AG04450 (cell line): ENCODE measurements around the gene TEX52. TPM values are rescaled to one million over a fixed set of nuclear protein-coding genes. Genes with fewer than 3 reads are reported as not detected.
A peak's percentile ranks its signal among the peaks of the same experiment; 100 is the strongest.

Experiments
- CTCF ChIA-PET: fragments of 300-600, 350-600 bp; formaldehyde crosslinking; extraction: SDS; loops from one replicate; lab custom pipeline; 2022; ENCODE audit warnings: antibody characterized with exemption, inconsistent platforms; lab: Charles Lee
- POLR2A ChIA-PET: fragments of 350-600 bp; formaldehyde crosslinking; extraction: SDS; loops from one replicate; lab custom pipeline; 2021; ENCODE audit warnings: antibody characterized with exemption, inconsistent platforms; lab: Yijun Ruan, JAX
- DNase-seq: peaks from one replicate; pipeline ENCODE4 v3.0.0-alpha.2; 2011; ENCODE audit warnings: low read depth, low spot score
- H3K27ac ChIP-seq: one replicate; pipeline ENCODE4 v1.5.1; 2012; ENCODE audit warnings: low read depth, low read length, control low read depth
- H3K27me3 ChIP-seq: one replicate; pipeline ENCODE4 v1.6.0; 2012; ENCODE audit warnings: low read length; ENCODE audit not compliant: control insufficient read depth, insufficient read depth
- H3K4me3 ChIP-seq: 2 replicates; pipeline ENCODE4 v1.5.1; 2011; ENCODE audit warnings: mild to moderate bottlenecking, low read depth, low read length, control low read depth
- H3K9me3 ChIP-seq: 2 replicates; pipeline ENCODE4 v1.5.1; 2012; ENCODE audit warnings: low read length; ENCODE audit not compliant: control insufficient read depth, insufficient read depth
- polyA plus RNA-seq: library from polyadenylated mRNA; depleted of rRNA; stranded (reverse); fragments of >200 nt; gene quantifications from 2 replicates; pipeline ENCODE4 v1.2.3, GENCODE V29; 2011
- TF ChIP-seq, protein P1 (sequence below): IDR thresholded peaks from 2 replicates; pipeline ENCODE4 v1.5.1; 2011; ENCODE audit warnings: low read depth, low read length, control low read depth, inconsistent platforms

TEX52 gene
- polyA plus RNA-seq, 1 experiment: not detected

DNA sequence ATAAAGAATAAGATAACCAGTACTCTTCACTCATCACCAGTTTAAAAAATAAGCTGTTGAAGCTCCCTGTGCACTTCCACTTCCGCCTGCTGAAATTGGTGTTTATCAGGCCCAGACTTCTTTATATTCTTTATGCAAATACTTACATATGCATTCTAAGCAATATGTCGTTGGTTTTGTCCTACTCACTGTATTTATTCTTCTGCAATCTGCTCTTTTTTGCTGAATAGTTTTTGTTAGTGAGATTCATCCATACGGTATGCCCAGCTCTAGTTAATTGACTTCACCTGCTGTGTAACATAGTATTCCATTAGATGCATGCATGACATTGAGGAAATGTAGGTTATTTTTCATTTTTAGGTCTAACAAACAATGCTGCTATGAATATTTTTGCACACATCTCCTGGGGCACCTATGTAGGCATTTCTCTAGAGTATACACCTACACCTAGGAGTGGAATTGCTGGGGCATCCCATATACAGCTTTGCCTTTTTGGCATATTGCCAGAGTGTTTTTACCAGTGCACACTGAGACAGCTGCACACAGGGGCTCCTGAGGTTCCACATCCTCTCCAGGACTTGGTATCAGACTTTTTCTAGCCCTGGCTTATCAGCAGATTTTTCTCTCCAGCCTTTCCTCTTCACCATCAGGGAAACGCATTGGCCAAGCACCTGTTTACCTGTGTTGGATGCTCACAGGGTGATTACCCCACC, 21.0 kb downstream of the TEX52 start:
- Histone ChIP-seq H3K27ac (no peak overlapping the region), H3K27me3 (no peaks in the 10 kb centered on the region), H3K4me3 (no peak overlapping the region), H3K9me3 (no peaks in the 10 kb centered on the region)
- no peak for DNase-seq
- CTCF ChIA-PET: interaction anchor here (0.7 to 1.3 kb wide), 4 partner anchors 10 to 206 kb away, joined by 3 to 6 read pairs (median 4); no protein-coding TSS in a partner anchor
- TF ChIP-seq, protein P1, sequence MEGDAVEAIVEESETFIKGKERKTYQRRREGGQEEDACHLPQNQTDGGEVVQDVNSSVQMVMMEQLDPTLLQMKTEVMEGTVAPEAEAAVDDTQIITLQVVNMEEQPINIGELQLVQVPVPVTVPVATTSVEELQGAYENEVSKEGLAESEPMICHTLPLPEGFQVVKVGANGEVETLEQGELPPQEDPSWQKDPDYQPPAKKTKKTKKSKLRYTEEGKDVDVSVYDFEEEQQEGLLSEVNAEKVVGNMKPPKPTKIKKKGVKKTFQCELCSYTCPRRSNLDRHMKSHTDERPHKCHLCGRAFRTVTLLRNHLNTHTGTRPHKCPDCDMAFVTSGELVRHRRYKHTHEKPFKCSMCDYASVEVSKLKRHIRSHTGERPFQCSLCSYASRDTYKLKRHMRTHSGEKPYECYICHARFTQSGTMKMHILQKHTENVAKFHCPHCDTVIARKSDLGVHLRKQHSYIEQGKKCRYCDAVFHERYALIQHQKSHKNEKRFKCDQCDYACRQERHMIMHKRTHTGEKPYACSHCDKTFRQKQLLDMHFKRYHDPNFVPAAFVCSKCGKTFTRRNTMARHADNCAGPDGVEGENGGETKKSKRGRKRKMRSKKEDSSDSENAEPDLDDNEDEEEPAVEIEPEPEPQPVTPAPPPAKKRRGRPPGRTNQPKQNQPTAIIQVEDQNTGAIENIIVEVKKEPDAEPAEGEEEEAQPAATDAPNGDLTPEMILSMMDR: no peak
- POLR2A ChIA-PET: interaction anchor here (0.6 kb wide), 1 partner anchor 15 kb away, joined by 3 read pairs; no protein-coding TSS in a partner anchor

DNA sequence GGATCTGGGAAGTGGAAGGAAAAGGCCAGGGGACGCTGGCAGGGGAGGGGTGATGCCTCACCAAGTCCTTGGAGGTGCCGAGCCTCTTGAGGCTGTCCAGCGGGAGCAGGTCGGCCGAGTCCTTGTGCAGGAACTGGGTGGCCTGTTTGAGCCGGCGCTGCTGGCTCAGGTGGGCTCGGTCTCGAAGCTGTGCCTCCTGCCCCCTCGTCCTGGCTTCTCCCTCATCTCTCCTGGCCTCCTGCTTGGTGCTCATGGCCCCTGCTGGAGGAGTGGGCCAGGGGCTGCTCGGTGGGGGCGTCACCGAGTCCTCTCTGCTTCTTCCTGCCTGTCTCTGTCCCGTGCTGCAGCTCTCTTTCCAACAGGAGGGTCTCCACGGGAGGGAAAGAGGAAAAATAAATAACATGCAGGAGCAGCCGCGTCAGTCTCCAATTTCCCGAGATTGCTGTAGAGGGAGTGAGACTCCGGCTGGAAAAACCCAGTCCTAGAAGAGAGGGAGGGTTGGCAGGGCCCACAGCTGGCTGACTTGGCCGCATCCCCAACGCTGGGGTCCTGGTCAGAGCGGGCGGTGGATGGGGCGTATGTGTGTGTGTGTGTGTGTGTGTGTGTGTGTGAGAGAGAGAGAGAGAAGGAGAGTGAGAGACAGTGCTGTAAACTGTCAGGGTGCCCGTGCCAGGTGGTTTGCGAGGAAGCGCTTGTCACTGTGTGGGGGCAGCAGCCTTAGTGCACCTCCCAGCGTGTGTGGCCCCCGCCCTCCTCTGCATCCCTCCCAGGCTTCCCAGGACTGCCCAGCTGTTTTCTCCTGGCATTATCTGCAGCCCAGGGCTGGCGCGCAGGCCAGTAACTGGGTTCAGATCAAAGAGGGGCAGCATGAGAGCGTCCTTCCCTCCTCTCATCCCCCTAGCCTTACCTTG, 22.0 kb downstream of the TEX52 start, which contains the start of gene NRIP2:
NRIP2 (minus strand) TSS at position 455 of the 911 bp plus-strand sequence; CDS start at position 403, 52 bp downstream.
- no peak for DNase-seq
- H3K9me3 ChIP-seq: no peaks in the 10 kb centered on the region

DNA sequence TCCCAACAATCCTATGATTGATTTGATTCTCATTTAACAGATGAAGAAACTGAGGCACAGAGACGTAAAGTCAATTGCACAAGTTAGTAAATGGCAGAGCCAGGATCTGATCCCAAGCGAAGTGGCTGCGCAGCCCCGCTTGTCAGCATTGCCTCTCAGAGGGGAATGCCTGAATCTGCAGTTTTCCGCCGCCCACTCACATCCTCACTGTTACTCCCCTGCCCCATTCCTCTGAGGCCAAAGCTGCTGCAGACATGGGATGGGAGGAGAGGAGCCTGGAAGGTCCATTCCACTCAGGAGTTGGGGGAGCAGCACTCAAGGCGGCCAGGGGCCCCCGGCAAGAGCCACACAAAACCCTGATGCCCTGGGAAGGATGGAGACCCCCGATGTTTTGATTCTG, 23.0 kb downstream of the TEX52 start:
- Histone ChIP-seq H3K4me3 (no peak overlapping the region), H3K27ac (no peak overlapping the region), H3K9me3 (no peaks in the 10 kb centered on the region), H3K27me3 (no peaks in the 10 kb centered on the region)
- no peak for DNase-seq
- TF ChIP-seq, protein P1: no peak
- ChIA-PET CTCF (interaction anchor here (1.6 to 2.7 kb wide), 4 partner anchors 12 to 208 kb away, joined by 4 to 9 read pairs (median 6); no protein-coding TSS in a partner anchor), POLR2A (no interaction called here)

More for the DNA sequence above, 22.0 kb downstream of the TEX52 start, which contains the start of gene NRIP2:
- TF ChIP-seq, protein P1: peak; percentile 37
- Histone ChIP-seq H3K27me3 (no peaks in the 10 kb centered on the region), H3K27ac (peak within 1 kb of the TSS; percentile 31), H3K4me3 (peak within 1 kb of the TSS; percentile 23)
- CTCF ChIA-PET: interaction anchor here (0.6 to 2.3 kb wide), 8 partner anchors 11 to 207 kb away, joined by 3 to 6 read pairs (median 4); no protein-coding TSS in a partner anchor
- POLR2A ChIA-PET: interaction anchor here (0.7 to 0.8 kb wide), 3 partner anchors 11 to 37 kb away, joined by 3 to 4 read pairs (median 4); no protein-coding TSS in a partner anchor

DNA sequence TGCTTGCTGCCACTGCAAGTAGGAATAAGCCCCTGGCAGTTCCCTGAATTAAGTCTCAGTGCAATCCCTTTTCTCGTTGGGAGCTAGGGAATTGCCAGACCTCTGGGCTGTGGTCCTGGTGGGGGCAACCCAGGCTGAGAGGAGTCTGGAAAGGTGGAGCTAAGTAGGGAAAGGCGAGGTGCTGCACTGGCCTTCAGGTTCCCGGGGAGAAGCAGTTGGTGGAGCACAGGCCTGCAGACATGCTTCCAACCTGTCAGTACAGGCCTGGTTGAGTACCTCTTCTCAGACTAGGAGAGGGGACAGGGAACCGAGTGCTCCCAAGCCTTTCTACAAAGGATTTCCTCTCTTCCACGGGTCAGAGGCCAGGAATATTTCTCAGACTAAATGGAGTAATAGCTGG, 23.5 kb downstream of the TEX52 start:
- Histone ChIP-seq H3K27ac (no peak overlapping the region), H3K4me3 (no peak overlapping the region), H3K27me3 (no peaks in the 10 kb centered on the region), H3K9me3 (no peaks in the 10 kb centered on the region)
- DNase-seq: no peak
- TF ChIP-seq, protein P1: no peak
- ChIA-PET CTCF (interaction anchor here (1.6 to 2.7 kb wide), 4 partner anchors 12 to 208 kb away, joined by 4 to 9 read pairs (median 6); no protein-coding TSS in a partner anchor), POLR2A (no interaction called here)
